Caco-2 (cell line): ENCODE results near the gene MRGPRG. TPM values are rescaled to one million over a fixed set of nuclear protein-coding genes. Genes with fewer than 3 reads are reported as not detected.

Experiments
- BruUV-seq: library from RNA; stranded (reverse); fragments of 400-500 nt; replicated peaks from 2 replicates; lab custom pipeline; 2021; lab: Mats Ljungman, UMichigan
- CTCF ChIA-PET: fragments of 300-600 bp; sonication (Branson Sonifier 250); formaldehyde crosslinking; loops from one replicate; lab custom pipeline; 2022; ENCODE audit warnings: antibody characterized with exemption; lab: Charles Lee
- POLR2A ChIA-PET: fragments of 300-600 bp; sonication (Branson Sonifier 250); formaldehyde crosslinking; loops from one replicate; lab custom pipeline; 2022; ENCODE audit warnings: antibody characterized with exemption; lab: Charles Lee
- DNase-seq, 2 experiments: peaks; one replicate each; pipeline versions ENCODE4 v3.0.0 to v3.0.0-alpha.2; 2020 to 2022
- H3K27me3 ChIP-seq: replicated peaks from 2 replicates; pipeline ENCODE4 v1.6.0; 2011; ENCODE audit warnings: low read length; ENCODE audit not compliant: control insufficient read depth, insufficient read depth
- H3K36me3 ChIP-seq: 2 replicates; pipeline ENCODE4 v1.5.1; 2011; ENCODE audit warnings: low read length; ENCODE audit not compliant: control insufficient read depth, insufficient read depth
- H3K4me1 ChIP-seq: fragments of 250-450 bp; sonication (Bioruptor Pico); 2 replicates; pipeline ENCODE4 v1.5.1; 2020; ENCODE audit warnings: mild to moderate bottlenecking
- H3K4me3 ChIP-seq: 2 replicates; pipeline ENCODE4 v1.5.1; 2011; ENCODE audit warnings: low read depth, mild to moderate bottlenecking, control low read depth, low read length
- H3K9me3 ChIP-seq: fragments of 250-450 bp; sonication (Bioruptor Pico); 2 replicates; pipeline ENCODE4 v1.5.1; 2020; ENCODE audit warnings: mild to moderate bottlenecking, moderate library complexity
- H3K27ac Mint-ChIP-seq: one replicate; pipeline ENCODE4 v1.8.0; 2022; ENCODE audit warnings: mixed read lengths; ENCODE audit not compliant: unreplicated experiment
- H3K27me3 Mint-ChIP-seq: one replicate; pipeline ENCODE4 v1.8.0; 2022; ENCODE audit warnings: mixed read lengths; ENCODE audit not compliant: insufficient read depth, unreplicated experiment
- H3K36me3 Mint-ChIP-seq: one replicate; pipeline ENCODE4 v1.8.0; 2022; ENCODE audit warnings: mild to moderate bottlenecking, mixed read lengths; ENCODE audit not compliant: insufficient read depth, unreplicated experiment
- H3K4me1 Mint-ChIP-seq: one replicate; pipeline ENCODE4 v1.8.0; 2022; ENCODE audit warnings: low read depth, mixed read lengths; ENCODE audit not compliant: unreplicated experiment
- H3K4me3 Mint-ChIP-seq: one replicate; pipeline ENCODE4 v1.8.0; 2022; ENCODE audit warnings: mild to moderate bottlenecking, moderate library complexity, mixed read lengths; ENCODE audit not compliant: unreplicated experiment
- H3K9me3 Mint-ChIP-seq: one replicate; pipeline ENCODE4 v1.8.0; 2022; ENCODE audit warnings: mixed read lengths; ENCODE audit not compliant: unreplicated experiment
- intact Hi-C: fragments of 100-400 bp; cut with micrococcal nuclease; formaldehyde crosslinking; loops from one replicate; pipeline ENCODE4 v1.10.0; 2022; ENCODE audit not compliant: unreplicated experiment
- total RNA-seq: library from RNA; stranded (reverse); gene quantifications from 2 replicates; pipeline ENCODE4 v1.2.3, GENCODE V29; 2022
- TF ChIP-seq, protein P1 (sequence below), 2 experiments: fragments of 200-600 bp in 1 of 2; IDR thresholded peaks; 1 replicate in 1 of 2; 2 replicates in 1 of 2; pipeline versions ENCODE4 v1.5.1 to v1.8.0; 2011 to 2022; ENCODE audit warnings: antibody characterized with exemption in 1 of 2, control low read depth in 1 of 2, inconsistent platforms in 1 of 2, low read depth in 1 of 2, low read length in 1 of 2, mild to moderate bottlenecking in 1 of 2, moderate library complexity in 1 of 2; ENCODE audit not compliant: insufficient read depth in 1 of 2, severe bottlenecking in 1 of 2, unreplicated experiment in 1 of 2

MRGPRG gene
- total RNA-seq, 1 experiment from 2014 or later: not detected

DNA sequence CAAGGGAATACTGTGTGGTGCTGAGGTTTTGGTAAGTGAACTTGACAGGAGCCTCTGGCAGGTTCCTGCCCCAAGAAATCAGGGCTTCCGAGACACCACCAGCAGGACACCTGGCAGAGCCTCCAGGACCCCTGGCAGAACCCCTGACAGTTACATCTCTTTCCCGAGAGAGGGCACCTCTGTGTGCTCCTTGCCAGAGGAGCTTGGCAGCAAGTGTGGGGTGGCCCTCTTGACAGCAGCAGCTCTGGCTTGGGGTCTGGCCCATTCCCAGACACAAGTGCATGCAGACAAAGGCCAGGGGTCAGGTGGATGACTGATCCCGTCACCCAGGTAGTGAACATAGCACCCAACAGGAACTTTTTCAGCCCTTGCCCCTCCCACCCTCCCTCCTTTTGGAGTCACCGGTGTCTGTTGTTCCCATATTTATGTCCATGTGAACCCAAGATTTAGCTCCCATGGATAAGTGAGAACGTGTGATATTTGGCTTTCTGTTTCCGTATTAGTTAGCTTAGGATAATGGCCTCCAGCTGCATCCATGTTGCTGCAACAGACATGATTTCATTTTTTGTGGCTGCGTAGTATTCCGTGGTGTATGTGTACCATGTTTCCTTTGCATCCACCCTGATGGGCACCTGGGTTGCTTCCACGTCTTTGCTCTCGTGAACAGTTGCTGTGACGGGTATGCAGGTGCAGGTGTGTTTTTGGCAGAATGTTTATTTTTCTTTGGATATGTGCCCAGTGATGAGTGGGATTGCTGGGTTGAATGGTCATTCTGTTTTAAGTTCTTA, 32.3 kb downstream of the MRGPRG start:
- CTCF ChIA-PET: no interaction called here
- no peaks in the 10 kb centered on the region for H3K9me3 ChIP-seq
- Mint-ChIP-seq H3K4me3 (no peak overlapping the region), H3K36me3 (no peaks in the 10 kb centered on the region), H3K9me3 (no peaks in the 10 kb centered on the region), H3K4me1 (no peaks in the 10 kb centered on the region), H3K27me3 (peaks cover 10% of the 10 kb centered on the region), H3K27ac (no peak overlapping the region)
- no TSS peak for BruUV-seq
- POLR2A ChIA-PET: no interaction called here
- TF ChIP-seq, protein P1, sequence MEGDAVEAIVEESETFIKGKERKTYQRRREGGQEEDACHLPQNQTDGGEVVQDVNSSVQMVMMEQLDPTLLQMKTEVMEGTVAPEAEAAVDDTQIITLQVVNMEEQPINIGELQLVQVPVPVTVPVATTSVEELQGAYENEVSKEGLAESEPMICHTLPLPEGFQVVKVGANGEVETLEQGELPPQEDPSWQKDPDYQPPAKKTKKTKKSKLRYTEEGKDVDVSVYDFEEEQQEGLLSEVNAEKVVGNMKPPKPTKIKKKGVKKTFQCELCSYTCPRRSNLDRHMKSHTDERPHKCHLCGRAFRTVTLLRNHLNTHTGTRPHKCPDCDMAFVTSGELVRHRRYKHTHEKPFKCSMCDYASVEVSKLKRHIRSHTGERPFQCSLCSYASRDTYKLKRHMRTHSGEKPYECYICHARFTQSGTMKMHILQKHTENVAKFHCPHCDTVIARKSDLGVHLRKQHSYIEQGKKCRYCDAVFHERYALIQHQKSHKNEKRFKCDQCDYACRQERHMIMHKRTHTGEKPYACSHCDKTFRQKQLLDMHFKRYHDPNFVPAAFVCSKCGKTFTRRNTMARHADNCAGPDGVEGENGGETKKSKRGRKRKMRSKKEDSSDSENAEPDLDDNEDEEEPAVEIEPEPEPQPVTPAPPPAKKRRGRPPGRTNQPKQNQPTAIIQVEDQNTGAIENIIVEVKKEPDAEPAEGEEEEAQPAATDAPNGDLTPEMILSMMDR (IDR thresholded peaks at IDR 0.05; ENCODE audit: insufficient read depth in 1 of 2, low read depth in 1 of 2, low read length in 1 of 2, severe bottlenecking in 1 of 2, unreplicated experiment in 1 of 2): no peak
- intact Hi-C loops: no loop called here
- H3K36me3 ChIP-seq: no peaks in the 10 kb centered on the region
- no peak overlapping the region for H3K4me3 ChIP-seq
- no peaks in the 10 kb centered on the region for H3K4me1 ChIP-seq
- DNase-seq: no peak
- no peaks in the 10 kb centered on the region for H3K27me3 ChIP-seq

DNA sequence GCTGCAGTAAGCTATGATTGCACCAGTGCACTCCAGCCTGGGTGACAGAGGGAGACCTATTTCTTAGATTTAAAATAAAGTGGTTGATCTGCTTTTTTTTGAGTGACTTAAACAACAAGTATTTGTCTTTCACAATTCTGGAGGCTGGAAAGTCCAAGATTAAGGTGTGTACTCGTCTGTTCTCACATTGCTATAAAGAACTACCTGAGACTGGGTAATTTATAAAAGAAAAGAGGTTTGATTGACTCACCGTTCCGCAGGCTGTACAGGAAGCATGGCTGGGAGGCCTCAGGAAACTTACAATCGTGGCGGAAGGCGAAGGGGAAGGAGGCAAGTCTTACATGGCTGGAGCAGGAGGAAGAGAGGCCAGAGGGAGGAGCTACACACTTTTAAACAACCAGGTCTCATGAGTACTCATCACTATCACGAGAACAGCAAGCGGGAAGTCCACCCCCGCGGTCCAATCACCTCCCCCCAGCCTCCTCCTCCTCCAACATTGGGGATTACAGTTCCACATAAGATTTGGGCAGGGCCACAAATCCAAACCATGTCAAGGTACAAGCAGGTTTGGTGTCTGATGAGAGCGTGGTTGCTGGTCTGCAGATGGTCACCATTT, 33.8 kb downstream of the MRGPRG start:
- intact Hi-C loops: no loop called here
- H3K4me1 Mint-ChIP-seq: no peaks in the 10 kb centered on the region
- no peaks in the 10 kb centered on the region for H3K36me3 Mint-ChIP-seq
- no TSS peak for BruUV-seq
- no peaks in the 10 kb centered on the region for H3K4me1 ChIP-seq
- peaks cover 8% of the 10 kb centered on the region for H3K27me3 Mint-ChIP-seq
- no peak overlapping the region for H3K4me3 Mint-ChIP-seq
- DNase-seq: peak in 1 of 2 experiments; percentile 14
- no peaks in the 10 kb centered on the region for H3K36me3 ChIP-seq
- ChIA-PET CTCF (no interaction called here), POLR2A (no interaction called here)
- no peak overlapping the region for H3K27ac Mint-ChIP-seq
- no peaks in the 10 kb centered on the region for H3K9me3 ChIP-seq
- H3K9me3 Mint-ChIP-seq: peaks cover 6% of the 10 kb centered on the region
- H3K27me3 ChIP-seq: no peaks in the 10 kb centered on the region
- H3K4me3 ChIP-seq: no peak overlapping the region
- TF ChIP-seq, protein P1 (IDR thresholded peaks at IDR 0.05; ENCODE audit: insufficient read depth in 1 of 2, low read depth in 1 of 2, low read length in 1 of 2, severe bottlenecking in 1 of 2, unreplicated experiment in 1 of 2): no peak

GRCh38 chr11:3183523-3183922, 35.1 kb downstream of the MRGPRG start:
- H3K36me3 ChIP-seq: no peaks in the 10 kb centered on the region
- Mint-ChIP-seq H3K36me3 (no peaks in the 10 kb centered on the region), H3K4me3 (no peak overlapping the region), H3K9me3 (peaks cover 10% of the 10 kb centered on the region), H3K4me1 (no peaks in the 10 kb centered on the region), H3K27me3 (peaks cover 8% of the 10 kb centered on the region), H3K27ac (no peak overlapping the region)
- no TSS peak for BruUV-seq
- intact Hi-C loops: no loop called here
- H3K4me1 ChIP-seq: no peaks in the 10 kb centered on the region
- no peak for DNase-seq
- POLR2A ChIA-PET: no interaction called here
- CTCF ChIA-PET: no interaction called here
- no peaks in the 10 kb centered on the region for H3K27me3 ChIP-seq
- TF ChIP-seq, protein P1 (IDR thresholded peaks at IDR 0.05; ENCODE audit: insufficient read depth in 1 of 2, low read depth in 1 of 2, low read length in 1 of 2, severe bottlenecking in 1 of 2, unreplicated experiment in 1 of 2): no peak
- no peak overlapping the region for H3K4me3 ChIP-seq
- no peaks in the 10 kb centered on the region for H3K9me3 ChIP-seq
